ENCODE results near the gene OCIAD1.
"Not testable (repeated sequence)": the region's sequence is repeated elsewhere in the genome, so short reads cannot be mapped to it uniquely, and the experiment has no call there.

OCIAD1 gene

DNA sequence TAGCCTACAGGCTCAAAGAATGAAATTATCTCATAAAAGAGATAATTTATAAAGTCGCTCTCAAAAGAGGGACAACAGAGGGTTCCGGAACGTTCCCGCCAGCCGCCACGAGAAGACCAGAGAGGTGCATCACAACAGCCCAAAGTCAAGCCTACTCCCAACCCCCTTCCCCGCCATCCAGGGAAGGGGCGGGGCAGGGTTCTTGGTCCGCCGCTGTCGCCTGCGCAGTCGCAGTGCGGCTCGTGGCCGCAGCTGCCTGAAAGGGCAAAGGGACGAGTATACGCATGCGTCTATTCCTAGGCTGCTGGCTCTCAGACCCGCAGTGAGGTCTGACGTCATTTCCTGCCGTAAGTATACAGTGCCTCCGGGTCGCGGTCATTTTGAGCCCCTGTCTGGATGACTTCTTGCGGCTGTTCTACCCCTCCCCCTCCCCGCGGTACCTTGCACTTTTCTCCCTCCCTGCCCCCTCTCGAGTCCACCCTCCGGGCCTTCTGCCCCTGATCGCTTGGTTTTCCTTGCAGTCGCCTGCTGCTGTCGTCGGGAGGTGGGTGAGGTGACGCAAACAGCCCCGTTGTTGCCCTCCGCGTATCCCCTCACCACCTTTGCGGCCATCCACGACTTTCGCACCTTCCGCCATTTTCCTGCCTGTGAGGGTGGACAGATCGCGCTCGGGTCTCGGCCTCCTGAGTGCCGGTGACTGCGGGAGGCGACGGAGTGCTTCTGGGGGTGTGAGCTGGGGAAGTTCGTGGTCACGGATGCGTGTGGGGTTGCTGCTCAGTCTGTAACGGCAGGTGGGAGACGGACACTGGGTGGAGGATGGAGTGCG, at the start of gene OCIAD1:
Gene OCIAD1 (plus strand): TSS at position 383 of the 826 bp plus-strand sequence. CDS start 1,537 bp downstream, outside the sequence.
- peak; percentile 97 for DNase-seq (ENCODE audit: low read depth)

DNA sequence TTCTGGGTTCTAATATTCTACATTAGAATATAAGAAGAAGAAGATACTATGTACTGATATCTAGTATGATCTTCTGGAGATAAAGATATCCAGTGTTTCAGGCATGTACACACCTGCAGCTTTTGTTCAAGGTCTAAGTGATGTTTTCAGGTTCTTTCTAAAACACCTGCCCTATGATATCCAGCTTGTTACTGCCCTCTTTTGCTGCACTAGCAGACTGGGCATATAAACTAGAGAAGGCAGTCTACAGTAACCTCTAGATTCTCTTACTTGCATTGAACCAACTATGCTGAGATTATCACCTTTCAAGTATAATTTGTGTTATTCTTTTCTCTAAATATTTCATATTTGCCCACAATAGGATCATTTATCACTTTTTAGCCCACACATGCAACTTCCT, 48.9 kb upstream of the OCIAD1 start:
- no peak for DNase-seq (ENCODE audit: low read depth)

GRCh38 chr4:48785302-48785701, 45.6 kb upstream of the OCIAD1 start:
- no peak for DNase-seq (ENCODE audit: low read depth)

GRCh38 chr4:48786549-48786948, 44.3 kb upstream of the OCIAD1 start:
- DNase-seq (ENCODE audit: low read depth): no peak

DNA sequence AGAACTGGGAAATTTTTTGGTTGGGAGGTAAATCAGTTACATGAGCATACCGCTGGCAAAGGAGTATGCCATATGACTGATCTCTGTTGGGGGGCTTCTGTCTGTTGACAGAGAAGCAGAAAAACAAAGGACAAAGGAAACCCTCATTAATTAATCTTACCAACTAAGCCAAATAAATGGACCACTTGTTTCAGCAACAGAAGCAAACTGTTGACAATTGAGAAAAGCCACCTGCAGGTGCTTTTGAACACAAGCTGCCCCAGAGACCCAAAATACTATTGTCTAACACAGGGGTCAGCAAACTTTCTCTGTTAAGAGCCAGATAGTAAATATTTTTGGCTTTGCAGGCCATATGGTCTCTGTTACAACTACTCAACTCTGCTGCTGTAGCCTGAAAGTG, 43.8 kb upstream of the OCIAD1 start:
- DNase-seq (ENCODE audit: low read depth): no peak

- DNase-seq (ENCODE audit: low read depth): no peak
Observed at GRCh38 chr4:48790561-48790960, 40.3 kb upstream of the OCIAD1 start.

DNA sequence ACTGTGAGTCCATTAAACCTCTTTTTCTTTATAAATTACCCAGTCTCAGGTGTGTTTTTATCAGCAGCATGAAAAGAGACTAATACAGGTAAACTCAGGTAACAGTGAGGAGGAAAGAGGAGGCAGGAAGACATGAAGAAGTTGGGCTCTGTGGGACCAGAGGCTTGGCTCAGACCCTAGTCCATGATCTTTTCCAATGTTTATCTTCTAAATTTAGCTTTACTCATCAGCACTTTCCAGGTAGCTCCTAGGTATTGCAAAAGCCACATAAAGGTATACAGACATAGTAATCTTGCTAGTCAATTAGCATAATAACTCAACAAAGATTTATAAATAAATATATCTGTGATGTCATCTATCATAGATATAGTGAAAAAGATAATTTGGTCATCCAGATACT, 39.6 kb upstream of the OCIAD1 start:
- DNase-seq (ENCODE audit: low read depth): no peak

GRCh38 chr4:48792348-48793006, 38.4 kb upstream of the OCIAD1 start:
- no peak for DNase-seq (ENCODE audit: low read depth)

GRCh38 chr4:48795108-48795507, 35.8 kb upstream of the OCIAD1 start:
- no peak for DNase-seq (ENCODE audit: low read depth)

DNA sequence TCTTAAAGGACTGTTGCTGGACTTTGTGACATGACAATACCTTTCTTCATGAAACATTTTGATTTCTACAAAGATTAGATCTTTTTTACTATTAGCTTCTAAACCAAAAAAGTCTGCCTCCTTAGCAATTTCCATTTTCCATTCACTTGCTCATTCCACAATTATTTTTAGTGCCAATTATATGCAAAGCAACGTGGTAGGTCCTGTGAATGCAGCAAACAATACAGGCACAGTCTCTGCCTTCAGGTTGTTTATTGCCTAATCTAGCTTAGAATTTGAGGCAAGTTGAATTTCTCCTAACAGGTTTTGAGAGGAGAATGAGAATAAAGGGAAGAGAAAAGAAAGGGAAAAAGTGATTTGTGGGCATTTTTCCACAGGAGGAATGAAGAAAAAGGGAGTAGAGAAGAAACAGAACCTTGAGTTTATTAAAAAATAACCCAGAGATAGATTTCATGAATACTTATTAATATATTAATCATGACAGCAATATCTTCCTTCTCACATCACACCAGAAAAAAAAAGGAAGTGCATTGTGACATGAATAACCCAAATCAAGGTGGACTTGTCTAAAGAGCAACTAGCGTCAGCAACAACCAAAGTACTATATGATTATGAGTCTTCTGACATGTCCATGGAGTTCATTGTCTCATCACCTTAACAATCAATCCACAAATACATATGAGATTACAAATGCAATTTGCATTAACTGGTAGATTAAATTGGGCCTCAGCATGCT, 34.5 kb upstream of the OCIAD1 start:
- DNase-seq (ENCODE audit: low read depth): no peak

GRCh38 chr4:48796927-48797679, 33.8 kb upstream of the OCIAD1 start:
- DNase-seq (ENCODE audit: low read depth): no peak

GRCh38 chr4:48798117-48798516, 32.8 kb upstream of the OCIAD1 start:
- no peak for DNase-seq (ENCODE audit: low read depth)

- DNase-seq (ENCODE audit: low read depth): no peak
Observed at GRCh38 chr4:48799157-48799556, 31.7 kb upstream of the OCIAD1 start.

GRCh38 chr4:48800155-48800554, 30.7 kb upstream of the OCIAD1 start:
- not testable (repeated sequence) for DNase-seq (ENCODE audit: low read depth)

DNA sequence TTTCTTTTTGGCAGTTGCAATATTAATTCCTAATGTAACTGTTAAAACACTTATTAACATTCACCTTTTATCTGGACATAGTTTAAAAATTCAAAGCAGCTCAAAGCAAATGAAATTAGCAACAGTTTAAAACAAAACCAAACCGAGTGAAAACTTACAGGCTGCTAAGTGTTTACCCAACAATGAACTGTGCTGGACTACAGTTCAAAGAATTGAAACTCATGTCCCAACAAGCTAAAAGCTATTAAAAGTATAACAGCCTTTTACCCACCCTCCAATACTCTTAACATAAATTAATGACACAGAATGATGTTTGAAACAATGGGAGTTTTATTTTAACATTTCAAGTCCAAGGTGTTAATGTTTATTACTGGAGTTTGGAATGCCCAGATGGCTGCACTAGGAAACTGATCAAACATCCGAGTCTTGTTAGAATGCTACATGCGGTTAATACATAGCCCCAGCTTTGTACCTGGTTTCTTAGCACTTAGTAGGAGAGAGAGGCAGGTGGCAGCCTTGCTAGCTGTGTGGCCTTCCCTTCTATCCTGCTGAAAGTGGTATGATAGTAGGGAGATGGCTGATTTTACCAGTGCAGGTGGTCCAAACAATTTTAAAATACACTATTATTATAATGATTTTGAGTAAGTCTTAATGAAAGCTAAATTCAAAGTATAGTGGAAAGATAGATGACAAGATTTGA, 29.7 kb upstream of the OCIAD1 start:
- DNase-seq (ENCODE audit: low read depth): no peak

DNA sequence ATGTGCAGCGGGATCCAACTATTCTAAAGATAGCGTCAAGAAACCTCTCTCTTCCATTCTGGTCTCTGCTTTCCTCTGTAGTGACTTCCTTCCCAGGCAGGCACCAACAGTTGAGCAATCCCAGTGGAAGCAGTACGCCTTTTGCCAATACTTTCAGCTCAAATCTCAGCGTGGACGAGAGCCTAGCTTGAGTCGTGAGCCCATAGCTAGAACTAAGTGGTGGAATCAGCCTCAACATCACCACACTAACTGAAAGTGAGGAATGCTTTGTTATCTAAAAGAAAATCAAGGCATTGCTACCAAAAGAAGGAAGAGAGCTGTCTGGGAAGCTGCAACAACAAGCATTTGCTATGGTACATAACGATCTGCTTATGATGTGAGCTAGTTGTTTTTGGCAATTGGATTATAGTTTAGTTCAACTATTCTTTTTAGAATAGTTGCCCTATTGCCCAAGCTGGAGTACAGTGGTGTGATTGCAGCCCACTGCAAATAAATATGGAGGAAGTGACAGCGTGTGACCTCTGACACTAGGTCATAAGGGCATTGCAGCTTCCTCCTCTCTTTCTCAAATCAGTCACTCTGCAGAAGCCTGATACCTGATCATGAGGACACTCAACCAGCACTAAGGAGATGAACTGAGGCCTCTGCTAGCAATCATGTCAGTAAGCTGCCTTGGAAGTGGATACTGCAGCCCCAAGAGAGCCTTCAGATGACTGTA, 26.1 kb upstream of the OCIAD1 start:
- no peak for DNase-seq (ENCODE audit: low read depth)

DNA sequence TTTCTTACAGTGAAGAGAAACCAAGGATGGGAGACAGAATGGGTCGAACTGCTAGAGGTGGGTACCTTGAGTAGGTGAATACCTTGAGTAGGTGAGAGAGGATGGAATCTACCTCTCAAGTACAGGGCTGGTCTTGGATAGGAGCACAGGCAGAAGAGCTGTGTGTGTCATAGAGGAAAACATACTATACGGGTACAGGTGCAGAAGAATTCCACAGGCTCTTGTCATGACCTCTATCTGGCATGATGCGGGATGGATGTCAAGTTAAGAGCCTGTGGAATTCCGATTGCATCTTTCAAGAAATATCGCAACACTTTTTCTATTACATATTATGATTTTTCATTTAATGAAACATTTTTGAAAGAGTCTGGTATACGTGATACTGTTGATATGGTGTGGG, 18.0 kb upstream of the OCIAD1 start:
- no peak for DNase-seq (ENCODE audit: low read depth)

DNA sequence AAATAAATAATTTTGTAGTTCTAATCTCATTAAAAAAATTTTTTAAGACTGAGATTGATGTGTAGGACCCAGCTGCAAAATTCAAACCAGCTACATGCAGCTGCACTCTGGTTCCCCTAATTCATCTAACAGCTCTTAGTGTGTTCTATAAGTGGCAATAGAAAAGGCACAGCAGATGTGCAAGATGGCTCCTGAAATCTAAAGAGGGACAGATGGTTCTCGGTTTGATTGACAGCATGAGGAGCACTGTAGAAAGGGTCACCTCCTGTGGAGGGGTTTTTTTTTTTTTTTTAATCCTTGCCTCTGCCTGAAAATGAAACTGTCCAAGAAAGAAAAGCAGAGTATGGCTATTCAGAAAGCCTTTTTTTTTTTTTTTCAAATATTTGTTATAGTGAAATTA, 16.9 kb upstream of the OCIAD1 start:
- DNase-seq (ENCODE audit: low read depth): no peak

DNA sequence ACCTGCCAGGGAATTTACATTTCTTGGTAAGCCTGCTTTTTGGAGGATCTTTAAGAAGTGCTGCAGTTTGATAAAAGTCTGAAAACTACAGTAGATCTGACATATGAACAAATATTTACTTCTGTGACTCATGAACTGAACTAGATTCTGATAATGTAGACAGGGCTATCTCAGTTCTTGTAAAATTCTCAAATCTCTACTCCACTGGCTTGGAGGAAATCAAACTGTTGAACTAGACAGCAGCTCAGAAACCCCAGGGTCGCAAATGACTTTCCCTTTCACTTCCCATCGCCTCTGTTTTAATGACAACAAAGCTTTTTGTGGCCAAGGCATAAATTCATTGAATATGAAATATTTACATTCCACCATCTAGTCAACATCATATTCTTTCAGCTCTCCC, 15.4 kb upstream of the OCIAD1 start:
- DNase-seq (ENCODE audit: low read depth): no peak

DNA sequence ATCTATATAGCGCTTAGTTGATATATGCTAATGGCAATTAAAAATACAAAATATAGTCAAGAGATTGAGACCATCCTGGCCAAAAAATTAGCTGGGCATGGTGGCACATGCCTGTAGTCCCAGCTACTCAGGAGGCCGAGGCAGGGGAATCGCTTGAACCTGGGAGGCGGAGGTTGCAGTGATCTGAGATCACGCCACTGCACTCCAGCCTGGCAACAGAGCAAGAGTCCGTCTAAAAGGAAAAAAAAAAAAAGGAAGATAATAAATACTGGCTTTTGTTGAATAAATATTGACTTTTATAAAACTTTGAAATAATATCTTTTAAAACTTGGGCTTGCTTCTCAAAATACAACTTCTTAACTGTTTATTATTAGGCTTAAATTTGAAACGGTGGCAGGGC, 14.6 kb upstream of the OCIAD1 start:
- not testable (repeated sequence) for DNase-seq (ENCODE audit: low read depth)

DNA sequence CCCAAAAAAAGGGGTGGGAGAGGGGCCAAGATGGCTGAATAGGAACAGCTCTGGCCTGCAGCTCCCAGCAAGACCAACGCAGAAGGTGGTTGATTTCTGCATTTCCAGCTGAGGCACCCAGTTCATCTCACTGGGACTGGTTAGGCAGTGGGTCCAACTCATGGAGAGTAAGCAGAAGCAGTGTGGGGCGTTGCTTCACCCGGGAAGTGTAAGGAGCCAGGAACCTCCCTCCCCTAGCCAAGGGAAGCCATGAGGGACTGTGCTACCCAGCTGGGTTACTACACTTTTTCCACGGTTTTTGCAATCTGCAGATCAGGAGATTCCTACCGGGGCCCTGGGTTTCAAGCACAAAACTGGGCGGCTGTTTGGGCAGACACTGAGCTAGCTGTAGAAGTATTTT, 13.9 kb upstream of the OCIAD1 start:
- no peak for DNase-seq (ENCODE audit: low read depth)

Measured in GM04504 (cell line).